Right cardiac atrium (tissue), 5 donors: Measurements from ENCODE around the gene GUCA1A. TPM values are rescaled to one million over a fixed set of nuclear protein-coding genes. Genes with fewer than 3 reads are reported as not detected.
"Not testable (repeated sequence)": the region's sequence is repeated elsewhere in the genome, so short reads cannot be mapped to it uniquely, and the experiment has no call there.

Source experiments
- ATAC-seq, 2 donors: fragments of 200-7000 bp; cut with Tn5 transposase; one replicate each; pipeline versions ENCODE4 v1.8.0 to v1.9.1; 2020; ENCODE audit warnings: moderate library complexity in 2 of 2, mild to moderate bottlenecking in 1 of 2
- DNase-seq, 3 donors: peaks; one replicate each; pipeline ENCODE4 v3.0.0-alpha.2; 2020
- H3K27ac ChIP-seq: one replicate; pipeline ENCODE4 v1.5.1; 2013; ENCODE audit warnings: mild to moderate bottlenecking, low read length, control low read depth, moderate library complexity
- H3K27me3 ChIP-seq: one replicate; pipeline ENCODE4 v1.6.1; 2013; ENCODE audit not compliant: control insufficient read depth, insufficient read depth
- H3K4me1 ChIP-seq: one replicate; pipeline ENCODE4 v1.6.1; 2013; ENCODE audit warnings: low read length; ENCODE audit not compliant: control insufficient read depth, insufficient read depth
- H3K4me3 ChIP-seq: one replicate; pipeline ENCODE4 v1.5.1; 2013; ENCODE audit warnings: low read length, control low read depth
- H3K9me3 ChIP-seq: one replicate; pipeline ENCODE4 v1.6.1; 2013; ENCODE audit warnings: low read length; ENCODE audit not compliant: control insufficient read depth
- whole genome bisulfite sequencing: extraction: QIAGEN DNeasy Blood & Tissue Kit; methylation state at CpG from one replicate; pipeline ENCODE4 v1.1.7; 2013; 5-methylcytosine and 5-hydroxymethylcytosine counted together
- intact Hi-C, 4 donors: fragments of 100-400 bp; cut with DNase I; formaldehyde crosslinking; loops; one replicate each; pipeline versions ENCODE4 v1.11.0 to v1.14.0; 2022 to 2023
- polyA plus RNA-seq: library from polyadenylated mRNA; stranded (reverse); fragments of 200-250 nt; gene quantifications from one replicate; pipeline ENCODE4 v1.2.3, GENCODE V29; 2013
- total RNA-seq, 4 donors: library from RNA; stranded (reverse); fragmentation: NEBNext Ultra II Directional; extraction: Animal tissue kit (Norgen Biotek cat#: 25700); gene quantifications; one replicate each; pipeline ENCODE4 v1.2.1, GENCODE V29; 2021
- donor health status: healthy with polysubstance abuse.
- donor health status: DM: no; HTN: yes; CAD: no.
- donor health status: DM: no; HTN: no; CAD: no.
- donor health status: DM: no; HTN: yes; CAD: no; lungs with severe emphysema.
- donor health status: DM: yes; HTN: yes; CAD: no.

Gene GUCA1A
- total and polyA plus RNA-seq, 5 donors: not detected

GRCh38 chr6:42162812-42163211, 10.4 kb upstream of the GUCA1A start:
- DNase-seq (no peak), ATAC-seq (no peak)
- H3K27ac ChIP-seq: no peak overlapping the region
- intact Hi-C loops: no loop called here
- no peaks in the 10 kb centered on the region for H3K27me3 ChIP-seq
- H3K4me1 ChIP-seq: no peaks in the 10 kb centered on the region
- no peak overlapping the region for H3K4me3 ChIP-seq
- 83% methylated on average over 13 of the region's 13 CpGs for WGBS
- no peaks in the 10 kb centered on the region for H3K9me3 ChIP-seq

- no peak for ATAC-seq
- 38% methylated on average over 1 of the region's 1 CpG for WGBS
Observed at GRCh38 chr6:42163981-42164380, 9.2 kb upstream of the GUCA1A start.

GRCh38 chr6:42165016-42165415, 8.1 kb upstream of the GUCA1A start:
- intact Hi-C loops: loop anchor here in 1 of 4 donors (2.0 kb wide), 1 partner anchor 88 kb away; no protein-coding TSS in a partner anchor
- ATAC-seq: no peak
- 79% methylated on average over 9 of the region's 9 CpGs for WGBS

More at GRCh38 chr6:42163981-42164380, 9.2 kb upstream of the GUCA1A start:
- intact Hi-C loops: loop anchor here in 1 of 4 donors (2.0 kb wide), 1 partner anchor 87 kb away; no protein-coding TSS in a partner anchor
- Histone ChIP-seq H3K9me3 (no peaks in the 10 kb centered on the region), H3K27ac (no peak overlapping the region), H3K4me1 (no peaks in the 10 kb centered on the region), H3K27me3 (no peaks in the 10 kb centered on the region), H3K4me3 (no peak overlapping the region)
- DNase-seq: no peak

GRCh38 chr6:42166444-42167141, 6.6 kb upstream of the GUCA1A start:
- 13% methylated on average over 8 of the region's 8 CpGs for WGBS
- no peak overlapping the region for H3K4me3 ChIP-seq
- H3K4me1 ChIP-seq: no peaks in the 10 kb centered on the region
- no peak overlapping the region for H3K27ac ChIP-seq
- DNase-seq: peak; percentile 47 to 74 (median 69)
- intact Hi-C loops: loop anchor here in 3 of 4 donors (1.0 to 2.0 kb wide), 3 partner anchors 91 to 94 kb away; no protein-coding TSS in a partner anchor
- H3K27me3 ChIP-seq: no peaks in the 10 kb centered on the region
- H3K9me3 ChIP-seq: no peaks in the 10 kb centered on the region
- peak; percentile 71 to 81 for ATAC-seq

More at GRCh38 chr6:42165016-42165415, 8.1 kb upstream of the GUCA1A start:
- H3K27ac ChIP-seq: no peak overlapping the region
- no peaks in the 10 kb centered on the region for H3K4me1 ChIP-seq
- H3K4me3 ChIP-seq: no peak overlapping the region
- no peaks in the 10 kb centered on the region for H3K9me3 ChIP-seq
- DNase-seq: no peak
- no peaks in the 10 kb centered on the region for H3K27me3 ChIP-seq

GRCh38 chr6:42168650-42169049, 4.5 kb upstream of the GUCA1A start:
- intact Hi-C loops: no loop called here
- H3K4me1 ChIP-seq: no peaks in the 10 kb centered on the region
- H3K27ac ChIP-seq: no peak overlapping the region
- no peak for ATAC-seq
- no peaks in the 10 kb centered on the region for H3K27me3 ChIP-seq
- 69% methylated on average over 6 of the region's 6 CpGs for WGBS
- no peak overlapping the region for H3K4me3 ChIP-seq
- DNase-seq: no peak
- H3K9me3 ChIP-seq: no peaks in the 10 kb centered on the region

GRCh38 chr6:42169780-42170179, 3.4 kb upstream of the GUCA1A start:
- H3K4me1 ChIP-seq, intact Hi-C loops, H3K27ac ChIP-seq, DNase-seq, H3K27me3 ChIP-seq, H3K9me3 ChIP-seq, H3K4me3 ChIP-seq, ATAC-seq: not testable (repeated sequence)
- WGBS: 93% methylated on average over 2 of the region's 2 CpGs

GRCh38 chr6:42171813-42172581, 1.2 kb upstream of the GUCA1A start:
- Histone ChIP-seq H3K9me3 (no peaks in the 10 kb centered on the region), H3K27me3 (no peaks in the 10 kb centered on the region), H3K27ac (no peak overlapping the region), H3K4me3 (no peak overlapping the region), H3K4me1 (no peaks in the 10 kb centered on the region)
- DNase-seq (no peak), ATAC-seq (no peak)
- 91% methylated on average over 7 of the region's 7 CpGs for WGBS
- intact Hi-C loops: no loop called here

- Histone ChIP-seq H3K4me3 (no peak overlapping the region), H3K27ac (no peak overlapping the region), H3K9me3 (no peaks in the 10 kb centered on the region), H3K27me3 (no peaks in the 10 kb centered on the region), H3K4me1 (no peaks in the 10 kb centered on the region)
- ATAC-seq (no peak), DNase-seq (no peak)
- 63% methylated on average over 5 of the region's 5 CpGs for WGBS
- intact Hi-C loops: no loop called here
Observed at GRCh38 chr6:42175860-42176259, 2.7 kb downstream of the GUCA1A start.

- no peaks in the 10 kb centered on the region for H3K9me3 ChIP-seq
- intact Hi-C loops: no loop called here
- no peak overlapping the region for H3K4me3 ChIP-seq
- H3K4me1 ChIP-seq: no peaks in the 10 kb centered on the region
- H3K27me3 ChIP-seq: no peaks in the 10 kb centered on the region
- H3K27ac ChIP-seq: no peak overlapping the region
- no peak for ATAC-seq
- DNase-seq: no peak
Observed at GRCh38 chr6:42176981-42177380, 3.8 kb downstream of the GUCA1A start.

GRCh38 chr6:42177514-42178364, 4.6 kb downstream of the GUCA1A start:
- H3K27ac ChIP-seq: no peak overlapping the region
- no peaks in the 10 kb centered on the region for H3K4me1 ChIP-seq
- DNase-seq (peak in 1 of 3 donors; percentile 37), ATAC-seq (peak in 1 of 2 donors; percentile 18)
- 14% methylated on average over 27 of the region's 27 CpGs for WGBS
- no peak overlapping the region for H3K4me3 ChIP-seq
- H3K9me3 ChIP-seq: no peaks in the 10 kb centered on the region
- intact Hi-C loops: no loop called here
- H3K27me3 ChIP-seq: no peaks in the 10 kb centered on the region
